Right atrium auricular region (tissue), 2 donors: Measurements from ENCODE around the gene GMCL2. TPM values are rescaled to one million over a fixed set of nuclear protein-coding genes. Genes with fewer than 3 reads are reported as not detected.

ENCODE experiments used
- DNase-seq: peaks from one replicate; pipeline ENCODE4 v3.0.0-alpha.2; 2019; ENCODE audit warnings: low spot score
- H3K27ac ChIP-seq, 2 donors: fragments of 200-600 bp; sonication (generic); 1 replicate in 1 of 2; 2 replicates in 1 of 2; pipeline ENCODE4 v1.5.1; 2016 to 2019
- H3K27me3 ChIP-seq, 2 donors: fragments of 200-600 bp; sonication (generic); one replicate each; pipeline versions ENCODE4 v1.5.1 to v1.6.0; 2017 to 2019
- H3K36me3 ChIP-seq: fragments of 200-600 bp; sonication (generic); one replicate; pipeline ENCODE4 v1.5.1; 2016
- H3K4me1 ChIP-seq, 2 donors: fragments of 200-600 bp; sonication (generic); one replicate each; pipeline versions ENCODE4 v1.5.1 to v1.6.0; 2017 to 2019
- H3K4me3 ChIP-seq, 2 donors: fragments of 200-600 bp; sonication (generic); 1 replicate in 1 of 2; 2 replicates in 1 of 2; pipeline ENCODE4 v1.5.1; 2017 to 2019; ENCODE audit warnings: mild to moderate bottlenecking in 1 of 2, moderate library complexity in 1 of 2
- H3K9me3 ChIP-seq, 2 donors: fragments of 200-600 bp; sonication (generic); one replicate each; pipeline ENCODE4 v1.5.1; 2019
- CTCF ChIP-seq, 2 donors: fragments of 200-600 bp; sonication (generic); IDR thresholded peaks; one replicate each; pipeline ENCODE4 v1.5.1; 2019; ENCODE audit warnings: antibody characterized with exemption in 2 of 2
- total RNA-seq, 2 donors: library from RNA; depleted of rRNA; stranded (reverse); fragments of >200 nt; gene quantifications; one replicate each; pipeline ENCODE4 v1.1.0, GENCODE V29; 2016

Gene GMCL2
- total RNA-seq, 2 donors from 2014 or later: not detected

- Histone ChIP-seq H3K4me3 (peak overlapping the region; percentile 83 to 87), H3K4me1 (peaks cover 0 to 21% of the 10 kb centered on the region in 2 donors), H3K9me3 (no peaks in the 10 kb centered on the region), H3K27me3 (no peaks in the 10 kb centered on the region), H3K27ac (peak overlapping the region; percentile 12 to 92), H3K36me3 (peaks cover 29% of the 10 kb centered on the region)
- TF ChIP-seq CTCF (IDR thresholded peaks at IDR 0.05): no peak
- no peak for DNase-seq
These were observed 16.6 kb upstream of the GMCL2 start for GRCh38 chr5:178203670-178204181.

- Histone ChIP-seq H3K9me3 (no peaks in the 10 kb centered on the region), H3K27ac (no peak overlapping the region), H3K4me1 (peaks cover 0 to 21% of the 10 kb centered on the region in 2 donors), H3K36me3 (peaks cover 18% of the 10 kb centered on the region), H3K27me3 (no peaks in the 10 kb centered on the region), H3K4me3 (no peak overlapping the region)
- no peak for TF ChIP-seq CTCF (IDR thresholded peaks at IDR 0.05)
- no peak for DNase-seq
These were observed 15.4 kb upstream of the GMCL2 start for GRCh38 chr5:178202541-178202940.

GRCh38 chr5:178201927-178202235 lies 14.7 kb upstream of the GMCL2 start:
- no peak for TF ChIP-seq CTCF (IDR thresholded peaks at IDR 0.05)
- H3K4me1 ChIP-seq: peaks cover 0 to 15% of the 10 kb centered on the region in 2 donors
- H3K4me3 ChIP-seq: no peak overlapping the region
- no peaks in the 10 kb centered on the region for H3K9me3 ChIP-seq
- no peaks in the 10 kb centered on the region for H3K27me3 ChIP-seq
- peaks cover 11% of the 10 kb centered on the region for H3K36me3 ChIP-seq
- no peak for DNase-seq
- H3K27ac ChIP-seq: no peak overlapping the region

- no peak for DNase-seq
- peaks cover 0 to 10% of the 10 kb centered on the region in 2 donors for H3K4me1 ChIP-seq
- TF ChIP-seq CTCF (IDR thresholded peaks at IDR 0.05): no peak
- peaks cover 6% of the 10 kb centered on the region for H3K36me3 ChIP-seq
- no peak overlapping the region for H3K27ac ChIP-seq
- H3K27me3 ChIP-seq: no peaks in the 10 kb centered on the region
- H3K4me3 ChIP-seq: no peak overlapping the region
- no peaks in the 10 kb centered on the region for H3K9me3 ChIP-seq
These were observed 14.2 kb upstream of the GMCL2 start for GRCh38 chr5:178201221-178201926.

- no peak overlapping the region for H3K4me3 ChIP-seq
- H3K27ac ChIP-seq: no peak overlapping the region
- no peak for DNase-seq
- no peaks in the 10 kb centered on the region for H3K9me3 ChIP-seq
- no peaks in the 10 kb centered on the region for H3K36me3 ChIP-seq
- TF ChIP-seq CTCF (IDR thresholded peaks at IDR 0.05): no peak
- H3K4me1 ChIP-seq: no peaks in the 10 kb centered on the region
- no peaks in the 10 kb centered on the region for H3K27me3 ChIP-seq
These were observed 12.6 kb upstream of the GMCL2 start for GRCh38 chr5:178199581-178200434.
